ENCODE measurements around the gene TNFRSF1B.
A peak's percentile ranks its signal among the peaks of the same experiment; 100 is the strongest.

The TNFRSF1B gene

GRCh38 chr1:12150456-12151200 lies 16.2 kb upstream of the TNFRSF1B start:
- Histone ChIP-seq H3K9me3 (peaks cover 0 to 7% (median 5%) of the 10 kb centered on the region in 3 donors), H3K4me3 (no peak overlapping the region), H3K4me1 (peaks cover 0 to 11% (median 6%) of the 10 kb centered on the region in 4 donors), H3K27me3 (no peaks in the 10 kb centered on the region), H3K27ac (no peak overlapping the region), H3K36me3 (no peaks in the 10 kb centered on the region)
- intact Hi-C loops (cut with DNase I; ENCODE audit: low total_unique reads), result no loop called here
- DNase-seq, result no peak
- no peak for TF ChIP-seq CTCF (IDR thresholded peaks at IDR 0.05)

GRCh38 chr1:12151465-12151864 lies 15.3 kb upstream of the TNFRSF1B start:
- peaks cover 0 to 7% (median 5%) of the 10 kb centered on the region in 3 donors for H3K9me3 ChIP-seq
- H3K27me3 ChIP-seq, result no peaks in the 10 kb centered on the region
- no peak for DNase-seq
- H3K36me3 ChIP-seq, result no peaks in the 10 kb centered on the region
- H3K4me1 ChIP-seq, result peaks cover 0 to 11% (median 6%) of the 10 kb centered on the region in 4 donors
- H3K4me3 ChIP-seq, result no peak overlapping the region
- H3K27ac ChIP-seq, result no peak overlapping the region
- intact Hi-C loops (cut with DNase I; ENCODE audit: low total_unique reads), result no loop called here
- TF ChIP-seq CTCF (IDR thresholded peaks at IDR 0.05), result no peak

- H3K27me3 ChIP-seq, result no peaks in the 10 kb centered on the region
- no peak overlapping the region for H3K4me3 ChIP-seq
- H3K9me3 ChIP-seq, result peaks cover 0 to 7% (median 5%) of the 10 kb centered on the region in 3 donors
- intact Hi-C loops (cut with DNase I; ENCODE audit: low total_unique reads), result no loop called here
- no peak for DNase-seq
- H3K4me1 ChIP-seq, result peaks cover 0 to 11% (median 6%) of the 10 kb centered on the region in 4 donors
- no peaks in the 10 kb centered on the region for H3K36me3 ChIP-seq
- TF ChIP-seq CTCF (IDR thresholded peaks at IDR 0.05), result no peak
- H3K27ac ChIP-seq, result peak overlapping the region in 1 of 2 donors; percentile 46
These were observed 14.5 kb upstream of the TNFRSF1B start for GRCh38 chr1:12152113-12152891.

GRCh38 chr1:12153181-12153785 lies 13.5 kb upstream of the TNFRSF1B start:
- peak; percentile 82 to 83 for DNase-seq
- H3K9me3 ChIP-seq, result peaks cover 0 to 7% (median 5%) of the 10 kb centered on the region in 3 donors
- intact Hi-C loops (cut with DNase I; ENCODE audit: low total_unique reads), result no loop called here
- H3K36me3 ChIP-seq, result no peaks in the 10 kb centered on the region
- H3K27ac ChIP-seq, result peak overlapping the region; percentile 29 to 46
- peaks cover 0 to 11% (median 6%) of the 10 kb centered on the region in 4 donors for H3K4me1 ChIP-seq
- no peaks in the 10 kb centered on the region for H3K27me3 ChIP-seq
- H3K4me3 ChIP-seq, result no peak overlapping the region
- no peak for TF ChIP-seq CTCF (IDR thresholded peaks at IDR 0.05)

- Histone ChIP-seq H3K9me3 (no peaks in the 10 kb centered on the region), H3K27me3 (no peaks in the 10 kb centered on the region), H3K4me1 (peaks cover 0 to 11% (median 6%) of the 10 kb centered on the region in 4 donors), H3K36me3 (no peaks in the 10 kb centered on the region), H3K27ac (no peak overlapping the region), H3K4me3 (no peak overlapping the region)
- TF ChIP-seq CTCF (IDR thresholded peaks at IDR 0.05), result no peak
- DNase-seq, result no peak
- intact Hi-C loops (cut with DNase I; ENCODE audit: low total_unique reads), result no loop called here
These were observed 11.5 kb upstream of the TNFRSF1B start for GRCh38 chr1:12155328-12155727.

All from tibial artery (tissue), 4 donors.